HepG2 (cell line): Measurements from ENCODE around the gene USP1. TPM values are rescaled to one million over a fixed set of nuclear protein-coding genes. Genes with fewer than 3 reads are reported as not detected.

Source experiments
- CCDC6 ChIP-seq: sonication (generic); formaldehyde crosslinking; IDR thresholded peaks from 2 replicates; pipeline ENCODE4 v1.8.1; 2022; ENCODE audit warnings: mild to moderate bottlenecking, missing genetic modification reagents, moderate library complexity
- FOXA1 ChIP-seq, 2 experiments: fragments of 450-650 bp in 1 of 2; sonication (generic) in 1 of 2; formaldehyde crosslinking in 1 of 2; IDR thresholded peaks; 2 replicates each; pipeline versions ENCODE4 v1.4.0 to v1.6.1; 2016 to 2020; ENCODE audit warnings: missing genetic modification reagents in 1 of 2
- NR2F1 ChIP-seq, 2 experiments: fragments of 450-650 bp in 1 of 2; formaldehyde crosslinking in 1 of 2; IDR thresholded peaks; 2 replicates each; pipeline versions ENCODE4 v1.5.0 to v1.6.1; 2016 to 2020; ENCODE audit warnings: mild to moderate bottlenecking in 1 of 2, missing compliant biosample characterization in 1 of 2, missing genetic modification reagents in 1 of 2, moderate library complexity in 1 of 2
- NRL ChIP-seq: sonication (generic); formaldehyde crosslinking; IDR thresholded peaks from 2 replicates; pipeline ENCODE4 v1.5.0; 2020; ENCODE audit warnings: missing genetic modification reagents, mild to moderate bottlenecking, moderate library complexity, borderline replicate concordance
- RBM39 ChIP-seq: fragments of 200-400 bp; formaldehyde crosslinking; IDR thresholded peaks from one replicate; pipeline ENCODE4 v1.6.1; 2018; ENCODE audit warnings: antibody characterized with exemption, mild to moderate bottlenecking, low read depth, low read length; ENCODE audit not compliant: poor library complexity, severe bottlenecking
- SP5 ChIP-seq: IDR thresholded peaks from 2 replicates; pipeline ENCODE4 v1.6.1; 2016; ENCODE audit warnings: low read depth, borderline replicate concordance
- SRSF1 ChIP-seq: fragments of 200-400 bp; formaldehyde crosslinking; optimal IDR thresholded peaks from 2 replicates; pipeline ENCODE3; 2017; ENCODE audit warnings: mild to moderate bottlenecking, low read depth, low read length, moderate library complexity
- SUZ12 ChIP-seq: fragments of 150-350 bp; IDR thresholded peaks from 2 replicates; pipeline ENCODE4 v1.6.1; 2014; ENCODE audit warnings: low read depth, low read length
- ZNF773 ChIP-seq: sonication (generic); formaldehyde crosslinking; IDR thresholded peaks from 2 replicates; pipeline ENCODE4 v1.4.0; 2020; ENCODE audit warnings: missing genetic modification reagents, borderline replicate concordance
- ZNF776 ChIP-seq: sonication (generic); formaldehyde crosslinking; IDR thresholded peaks from 2 replicates; pipeline ENCODE4 v1.4.0; 2020; ENCODE audit warnings: mild to moderate bottlenecking, missing genetic modification reagents
- ZNF839 ChIP-seq: sonication (generic); formaldehyde crosslinking; IDR thresholded peaks from 2 replicates; pipeline ENCODE4 v1.4.0; 2020; ENCODE audit warnings: missing genetic modification reagents, mild to moderate bottlenecking, borderline replicate concordance
- ZSCAN21 ChIP-seq: sonication (generic); formaldehyde crosslinking; IDR thresholded peaks from 2 replicates; pipeline ENCODE4 v1.8.0; 2022; ENCODE audit warnings: mild to moderate bottlenecking, missing genetic modification reagents, moderate library complexity, borderline replicate concordance
- polyA plus RNA-seq, 8 experiments: library from polyadenylated mRNA; depleted of rRNA in 3 of 8; stranded (reverse) in 7 of 8; unstranded in 1 of 8; fragments of >200 nt; fragmentation: Illumina TruSeq in 4 of 8; extraction: Trizol in 4 of 8; gene quantifications; 2 replicates each; pipeline versions ENCODE4 v1.2.1 to v1.2.3, GENCODE V29; 2011 to 2016; ENCODE audit warnings: low read depth in 4 of 8, missing spikeins in 1 of 8, mixed read lengths in 1 of 8; ENCODE audit not compliant: insufficient read depth in 1 of 8
- total RNA-seq, 5 experiments: library from RNA; depleted of rRNA; stranded (reverse); fragments of >200 nt; fragmentation: Illumina TruSeq; extraction: Trizol; gene quantifications; 2 replicates each; pipeline ENCODE4 v1.2.3, GENCODE V29; 2016; ENCODE audit warnings: low read depth in 1 of 5
- TF ChIP-seq, protein P1 (sequence below): sonication (generic); formaldehyde crosslinking; IDR thresholded peaks from 2 replicates; pipeline ENCODE4 v1.5.0; 2020; ENCODE audit warnings: mild to moderate bottlenecking, low read depth, missing genetic modification reagents, borderline replicate concordance
- TF ChIP-seq, protein P2 (sequence below): IDR thresholded peaks from 2 replicates; pipeline ENCODE4 v1.6.1; 2012; ENCODE audit warnings: low read depth, low read length, improper control_type of control experiment
- TF ChIP-seq, protein P3 (sequence below): sonication (generic); formaldehyde crosslinking; conservative IDR thresholded peaks from 2 replicates; pipeline ENCODE4 v1.8.1; 2023; ENCODE audit warnings: missing genetic modification reagents
- TF ChIP-seq, protein P4 (sequence below): IDR thresholded peaks from 2 replicates; pipeline ENCODE4 v1.6.1; 2016; ENCODE audit warnings: low read depth, missing genetic modification reagents, missing compliant biosample characterization
- TF ChIP-seq, protein P5 (sequence below): IDR thresholded peaks from 2 replicates; pipeline ENCODE4 v1.6.1; 2016

Gene USP1
- total and polyA plus RNA-seq, 2 of the 13 experiments (the other 11 are each of a cell fraction or from before 2014, with no cell fraction given): 9.0 to 64.6 TPM

DNA sequence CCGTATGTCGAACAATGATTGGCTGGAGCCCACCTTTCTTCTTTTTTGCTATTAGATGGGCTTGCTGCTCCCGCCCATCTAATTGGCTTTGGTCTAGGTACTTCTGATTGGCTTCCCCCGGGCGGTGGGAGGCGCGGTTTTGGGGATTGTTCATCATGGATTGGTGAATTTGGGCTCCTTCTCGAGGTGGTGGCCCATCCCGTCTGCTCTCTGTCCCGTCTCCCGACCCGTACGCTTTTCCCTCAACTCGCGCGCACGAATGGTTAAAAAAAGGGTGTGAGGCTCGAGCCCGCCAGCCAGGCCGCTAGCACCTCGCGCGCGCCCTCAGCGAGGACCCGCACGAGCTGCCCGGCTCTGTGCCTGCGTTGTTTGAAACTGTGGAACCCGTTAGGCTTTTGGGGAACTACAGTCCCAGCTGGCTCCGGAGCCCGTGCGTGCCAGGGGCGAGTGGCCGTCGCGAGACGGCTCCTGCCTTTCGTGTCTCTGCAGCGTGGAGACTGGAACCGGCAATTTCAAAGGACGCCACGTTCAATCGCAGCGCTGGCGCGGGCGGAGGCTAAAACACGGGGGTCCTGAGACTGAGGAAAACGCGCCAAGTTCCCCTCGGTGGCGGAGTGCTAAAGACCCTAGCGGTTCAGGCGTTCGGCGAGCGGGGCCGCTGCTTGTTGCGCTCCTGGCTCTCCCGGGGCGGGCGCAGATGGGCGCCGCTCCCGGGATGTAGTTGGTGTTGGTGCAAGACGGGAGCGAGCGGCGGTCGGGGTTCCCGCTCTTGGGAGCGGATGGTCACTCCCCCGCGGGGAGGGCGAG, at the start of gene USP1 (continued):
- TF ChIP-seq ZSCAN21 (CRISPR knock-in tag) (peak; percentile 5; the same call in 1 of the 2 replicates), SRSF1 (no peak), FOXA1 (IDR thresholded peaks at IDR 0.05) (no peak), FOXA1 (CRISPR knock-in tag; IDR thresholded peaks at IDR 0.05) (no peak), ZNF776 (CRISPR knock-in tag) (no peak; the same call in 1 of the 2 replicates), ZNF839 (no peak), CCDC6 (peak; percentile 85), ZNF773 (CRISPR knock-in tag) (peak; percentile 81; the same call in 1 of the 2 replicates), SUZ12 (no peak), RBM39 (no peak), NR2F1 (CRISPR knock-in tag; IDR thresholded peaks at IDR 0.05) (no peak), SP5 (CRISPR knock-in tag) (no peak; the same call in 1 of the 2 replicates), NRL (peak; percentile 58; the same call in 1 of the 2 replicates)
- TF ChIP-seq, protein P1, sequence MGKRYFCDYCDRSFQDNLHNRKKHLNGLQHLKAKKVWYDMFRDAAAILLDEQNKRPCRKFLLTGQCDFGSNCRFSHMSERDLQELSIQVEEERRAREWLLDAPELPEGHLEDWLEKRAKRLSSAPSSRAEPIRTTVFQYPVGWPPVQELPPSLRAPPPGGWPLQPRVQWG (CRISPR knock-in tag): no peak
- TF ChIP-seq, protein P2, sequence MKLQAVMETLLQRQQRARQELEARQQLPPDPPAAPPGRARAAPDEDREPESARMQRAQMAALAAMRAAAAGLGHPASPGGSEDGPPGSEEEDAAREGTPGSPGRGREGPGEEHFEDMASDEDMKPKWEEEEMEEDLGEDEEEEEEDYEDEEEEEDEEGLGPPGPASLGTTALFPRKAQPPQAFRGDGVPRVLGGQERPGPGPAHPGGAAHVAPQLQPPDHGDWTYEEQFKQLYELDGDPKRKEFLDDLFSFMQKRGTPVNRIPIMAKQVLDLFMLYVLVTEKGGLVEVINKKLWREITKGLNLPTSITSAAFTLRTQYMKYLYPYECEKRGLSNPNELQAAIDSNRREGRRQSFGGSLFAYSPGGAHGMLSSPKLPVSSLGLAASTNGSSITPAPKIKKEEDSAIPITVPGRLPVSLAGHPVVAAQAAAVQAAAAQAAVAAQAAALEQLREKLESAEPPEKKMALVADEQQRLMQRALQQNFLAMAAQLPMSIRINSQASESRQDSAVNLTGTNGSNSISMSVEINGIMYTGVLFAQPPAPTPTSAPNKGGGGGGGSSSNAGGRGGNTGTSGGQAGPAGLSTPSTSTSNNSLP: peak; percentile 52; the same call in 1 of the 2 replicates
- TF ChIP-seq, protein P3, sequence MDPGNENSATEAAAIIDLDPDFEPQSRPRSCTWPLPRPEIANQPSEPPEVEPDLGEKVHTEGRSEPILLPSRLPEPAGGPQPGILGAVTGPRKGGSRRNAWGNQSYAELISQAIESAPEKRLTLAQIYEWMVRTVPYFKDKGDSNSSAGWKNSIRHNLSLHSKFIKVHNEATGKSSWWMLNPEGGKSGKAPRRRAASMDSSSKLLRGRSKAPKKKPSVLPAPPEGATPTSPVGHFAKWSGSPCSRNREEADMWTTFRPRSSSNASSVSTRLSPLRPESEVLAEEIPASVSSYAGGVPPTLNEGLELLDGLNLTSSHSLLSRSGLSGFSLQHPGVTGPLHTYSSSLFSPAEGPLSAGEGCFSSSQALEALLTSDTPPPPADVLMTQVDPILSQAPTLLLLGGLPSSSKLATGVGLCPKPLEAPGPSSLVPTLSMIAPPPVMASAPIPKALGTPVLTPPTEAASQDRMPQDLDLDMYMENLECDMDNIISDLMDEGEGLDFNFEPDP (CRISPR knock-in tag): 0 out of 2 replicates have a peak, but pooled peaks have one; percentile 76
- TF ChIP-seq, protein P4, sequence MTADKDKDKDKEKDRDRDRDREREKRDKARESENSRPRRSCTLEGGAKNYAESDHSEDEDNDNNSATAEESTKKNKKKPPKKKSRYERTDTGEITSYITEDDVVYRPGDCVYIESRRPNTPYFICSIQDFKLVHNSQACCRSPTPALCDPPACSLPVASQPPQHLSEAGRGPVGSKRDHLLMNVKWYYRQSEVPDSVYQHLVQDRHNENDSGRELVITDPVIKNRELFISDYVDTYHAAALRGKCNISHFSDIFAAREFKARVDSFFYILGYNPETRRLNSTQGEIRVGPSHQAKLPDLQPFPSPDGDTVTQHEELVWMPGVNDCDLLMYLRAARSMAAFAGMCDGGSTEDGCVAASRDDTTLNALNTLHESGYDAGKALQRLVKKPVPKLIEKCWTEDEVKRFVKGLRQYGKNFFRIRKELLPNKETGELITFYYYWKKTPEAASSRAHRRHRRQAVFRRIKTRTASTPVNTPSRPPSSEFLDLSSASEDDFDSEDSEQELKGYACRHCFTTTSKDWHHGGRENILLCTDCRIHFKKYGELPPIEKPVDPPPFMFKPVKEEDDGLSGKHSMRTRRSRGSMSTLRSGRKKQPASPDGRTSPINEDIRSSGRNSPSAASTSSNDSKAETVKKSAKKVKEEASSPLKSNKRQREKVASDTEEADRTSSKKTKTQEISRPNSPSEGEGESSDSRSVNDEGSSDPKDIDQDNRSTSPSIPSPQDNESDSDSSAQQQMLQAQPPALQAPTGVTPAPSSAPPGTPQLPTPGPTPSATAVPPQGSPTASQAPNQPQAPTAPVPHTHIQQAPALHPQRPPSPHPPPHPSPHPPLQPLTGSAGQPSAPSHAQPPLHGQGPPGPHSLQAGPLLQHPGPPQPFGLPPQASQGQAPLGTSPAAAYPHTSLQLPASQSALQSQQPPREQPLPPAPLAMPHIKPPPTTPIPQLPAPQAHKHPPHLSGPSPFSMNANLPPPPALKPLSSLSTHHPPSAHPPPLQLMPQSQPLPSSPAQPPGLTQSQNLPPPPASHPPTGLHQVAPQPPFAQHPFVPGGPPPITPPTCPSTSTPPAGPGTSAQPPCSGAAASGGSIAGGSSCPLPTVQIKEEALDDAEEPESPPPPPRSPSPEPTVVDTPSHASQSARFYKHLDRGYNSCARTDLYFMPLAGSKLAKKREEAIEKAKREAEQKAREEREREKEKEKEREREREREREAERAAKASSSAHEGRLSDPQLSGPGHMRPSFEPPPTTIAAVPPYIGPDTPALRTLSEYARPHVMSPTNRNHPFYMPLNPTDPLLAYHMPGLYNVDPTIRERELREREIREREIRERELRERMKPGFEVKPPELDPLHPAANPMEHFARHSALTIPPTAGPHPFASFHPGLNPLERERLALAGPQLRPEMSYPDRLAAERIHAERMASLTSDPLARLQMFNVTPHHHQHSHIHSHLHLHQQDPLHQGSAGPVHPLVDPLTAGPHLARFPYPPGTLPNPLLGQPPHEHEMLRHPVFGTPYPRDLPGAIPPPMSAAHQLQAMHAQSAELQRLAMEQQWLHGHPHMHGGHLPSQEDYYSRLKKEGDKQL (CRISPR knock-in tag): no peak
- TF ChIP-seq, protein P5, sequence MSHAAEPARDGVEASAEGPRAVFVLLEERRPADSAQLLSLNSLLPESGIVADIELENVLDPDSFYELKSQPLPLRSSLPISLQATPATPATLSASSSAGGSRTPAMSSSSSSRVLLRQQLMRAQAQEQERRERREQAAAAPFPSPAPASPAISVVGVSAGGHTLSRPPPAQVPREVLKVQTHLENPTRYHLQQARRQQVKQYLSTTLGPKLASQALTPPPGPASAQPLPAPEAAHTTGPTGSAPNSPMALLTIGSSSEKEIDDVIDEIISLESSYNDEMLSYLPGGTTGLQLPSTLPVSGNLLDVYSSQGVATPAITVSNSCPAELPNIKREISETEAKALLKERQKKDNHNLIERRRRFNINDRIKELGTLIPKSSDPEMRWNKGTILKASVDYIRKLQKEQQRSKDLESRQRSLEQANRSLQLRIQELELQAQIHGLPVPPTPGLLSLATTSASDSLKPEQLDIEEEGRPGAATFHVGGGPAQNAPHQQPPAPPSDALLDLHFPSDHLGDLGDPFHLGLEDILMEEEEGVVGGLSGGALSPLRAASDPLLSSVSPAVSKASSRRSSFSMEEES (CRISPR knock-in tag): peak; percentile 71
